GM12865 (cell line): ENCODE measurements around the gene CTCF.
A peak's percentile ranks its signal among the peaks of the same experiment; 100 is the strongest.

ENCODE experiments used
- DNase-seq: peaks from one replicate; pipeline ENCODE4 v3.0.0; 2010; ENCODE audit warnings: low read depth
- H3K4me3 ChIP-seq: 2 replicates; pipeline ENCODE4 v1.5.1; 2011; ENCODE audit warnings: mild to moderate bottlenecking, low read depth, low read length, control low read depth
- CTCF ChIP-seq: IDR thresholded peaks from 2 replicates; pipeline ENCODE4 v1.5.1; 2011; ENCODE audit warnings: low read length, control low read depth, low read depth, inconsistent platforms; ENCODE audit not compliant: insufficient read depth; ENCODE audit errors: missing control alignments

Gene CTCF

GRCh38 chr16:67664258-67664657, 101.9 kb downstream of the CTCF start:
- TF ChIP-seq CTCF = no peak
- H3K4me3 ChIP-seq = no peak overlapping the region
- DNase-seq = no peak

DNA sequence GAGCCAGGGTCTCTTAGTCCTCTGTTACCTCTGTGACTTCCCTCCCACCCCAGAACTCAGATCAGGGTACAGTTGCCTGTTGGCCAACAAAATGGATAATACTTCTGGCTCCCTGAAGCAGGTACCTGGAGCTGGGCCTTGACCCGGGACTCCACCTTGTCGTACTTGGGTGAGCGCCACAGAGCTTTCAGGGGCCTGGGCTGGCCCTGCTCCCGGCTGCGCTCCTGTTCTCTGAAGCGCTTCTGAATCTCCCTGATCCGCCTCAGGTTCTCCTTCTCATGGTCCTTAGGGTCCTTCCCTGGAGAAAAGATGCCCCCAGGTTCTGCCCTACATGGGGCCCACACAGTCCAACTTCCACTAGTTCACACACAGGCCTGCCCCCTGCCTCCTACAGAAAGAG, 102.5 kb downstream of the CTCF start:
- TF ChIP-seq CTCF = no peak
- no peak overlapping the region for H3K4me3 ChIP-seq
- DNase-seq = no peak

DNA sequence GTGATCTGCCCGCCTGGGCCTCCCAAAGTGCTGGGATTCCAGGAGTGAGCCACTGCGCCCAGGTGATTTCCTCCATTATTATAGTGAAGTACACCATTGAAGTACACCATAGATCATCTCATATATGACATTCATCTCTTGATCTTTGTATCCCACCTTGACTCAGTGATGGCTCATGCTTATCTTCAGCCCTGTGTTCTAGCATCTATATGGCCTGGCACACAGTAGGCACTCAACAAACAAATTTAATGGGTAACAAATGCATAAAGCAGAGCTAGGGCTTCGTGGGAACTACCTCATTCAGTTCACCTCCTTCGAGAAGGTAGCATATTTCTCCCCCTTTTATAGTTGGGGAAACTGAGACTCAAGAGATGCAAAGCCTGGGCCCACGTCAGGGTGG, 103.3 kb downstream of the CTCF start:
- H3K4me3 ChIP-seq = peak overlapping the region; percentile 69
- DNase-seq = no peak
- TF ChIP-seq CTCF = no peak

DNA sequence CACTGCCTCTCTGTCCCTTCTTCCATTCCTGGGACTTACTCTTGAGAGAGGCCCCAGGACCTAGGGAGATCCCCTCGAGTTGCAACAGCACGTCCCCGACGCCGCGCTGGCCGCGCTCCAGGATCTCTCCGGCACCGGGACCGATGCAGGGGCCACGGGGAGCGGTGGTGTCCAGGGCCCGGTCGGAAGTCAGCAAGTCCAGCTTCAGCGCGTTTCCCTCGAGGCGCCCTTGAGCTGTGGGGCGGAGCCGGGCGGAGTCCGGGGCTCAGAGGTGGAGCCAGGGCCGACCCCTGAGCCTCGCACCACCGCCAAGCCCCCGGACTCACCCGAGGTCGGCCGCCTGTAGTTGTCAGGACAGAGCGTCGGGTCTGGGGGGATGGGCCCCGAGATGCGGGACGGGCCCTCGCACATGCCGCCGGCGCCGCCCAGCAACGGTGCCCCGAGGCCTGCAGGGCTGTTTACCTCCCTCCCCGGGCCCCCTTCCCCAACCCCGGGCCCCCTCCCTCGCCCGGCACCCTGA, 103.8 kb downstream of the CTCF start:
- TF ChIP-seq CTCF = no peak
- H3K4me3 ChIP-seq = peak overlapping the region; percentile 69
- no peak for DNase-seq

- DNase-seq = peak; percentile 90
- TF ChIP-seq CTCF = no peak
- H3K4me3 ChIP-seq = peak within 1 kb of the TSS; percentile 69
Measured at GRCh38 chr16:67666559-67667452, 104.5 kb downstream of the CTCF start, which contains the start of the genes C16orf86 and ENKD1. Gene C16orf86, plus strand, starts transcription at chr16:67666814. Its CDS starts 157 bp downstream, at chr16:67666971. Gene ENKD1, minus strand, starts transcription at chr16:67666750. Its CDS starts 308 bp downstream, at chr16:67666442.

GRCh38 chr16:67667453-67667816, 105.1 kb downstream of the CTCF start:
- H3K4me3 ChIP-seq = peak overlapping the region; percentile 69
- no peak for TF ChIP-seq CTCF
- no peak for DNase-seq
